ENCODE results near the gene OR6A2. TPM values are rescaled to one million over a fixed set of nuclear protein-coding genes. Genes with fewer than 3 reads are reported as not detected.

OR6A2 gene
- total RNA-seq = 2.2 TPM

DNA sequence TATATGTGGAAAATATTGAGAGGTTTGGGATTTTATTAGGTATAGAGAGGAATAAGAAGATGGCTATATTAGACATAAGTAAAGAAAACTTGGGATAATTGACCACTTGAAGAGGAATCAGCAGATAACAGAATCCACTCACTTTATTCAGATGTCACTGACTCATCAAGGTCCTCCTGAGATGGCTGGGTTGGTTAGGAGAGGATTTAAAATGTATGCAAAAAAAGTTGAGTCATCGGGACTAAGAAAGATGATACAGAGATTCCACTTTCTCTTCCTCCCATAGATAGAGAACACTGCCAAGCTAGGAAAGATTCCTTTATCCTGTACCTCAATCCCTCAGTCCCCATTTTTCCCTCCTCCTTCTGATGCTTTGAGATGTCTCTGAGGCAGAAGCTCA is at the start of gene OR6A2:
TSS of gene OR6A2 (minus strand) at position 288 of the 400 bp plus-strand sequence. CDS start 3,981 bp downstream, outside the sequence.

DNA sequence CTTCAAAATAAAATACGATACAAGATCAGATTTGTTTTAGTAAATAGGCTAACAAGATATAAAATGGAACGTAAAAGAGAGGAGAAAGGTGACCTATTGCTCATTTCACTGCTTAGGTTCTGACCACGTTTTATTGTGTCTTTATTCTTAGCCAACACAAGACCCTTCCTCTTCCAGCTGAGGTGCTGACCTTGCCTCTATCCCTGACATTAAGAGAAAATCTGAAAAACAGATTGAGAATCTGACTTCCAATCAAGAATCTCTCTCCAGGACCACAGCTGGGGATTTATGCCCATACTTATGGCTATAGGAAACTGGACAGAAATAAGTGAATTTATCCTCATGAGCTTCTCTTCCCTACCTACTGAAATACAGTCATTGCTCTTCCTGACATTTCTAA is 45.9 kb upstream of the OR6A2 start, which contains the start of gene OR10A5:
TSS of gene OR10A5 (plus strand) at position 301 of the 400 bp plus-strand sequence. CDS start at position 301, 0 bp downstream.

DNA sequence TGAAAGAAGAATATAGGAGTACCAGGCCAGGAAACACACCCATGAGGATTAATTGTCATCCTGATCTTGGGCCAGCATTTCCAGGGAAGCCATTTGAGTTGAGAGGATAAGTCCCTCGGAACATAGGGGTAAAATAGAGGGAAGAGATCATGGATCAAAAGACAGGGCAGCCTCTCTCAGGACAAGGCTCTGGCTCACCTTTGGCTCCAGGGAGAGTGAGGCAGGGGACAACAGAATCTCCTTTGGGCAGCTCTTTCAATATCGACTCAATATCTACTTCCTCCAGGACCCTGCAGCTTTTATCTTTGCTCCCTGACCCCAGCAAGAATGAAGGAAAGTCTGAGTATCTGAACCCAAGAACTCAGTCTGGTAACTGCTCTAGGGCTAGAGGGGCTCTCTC is 16.8 kb downstream of the OR6A2 start, which contains the start of gene OR2AG1:
TSS of gene OR2AG1 (plus strand) at position 301 of the 400 bp plus-strand sequence. CDS start 2,018 bp downstream, outside the sequence.

DNA sequence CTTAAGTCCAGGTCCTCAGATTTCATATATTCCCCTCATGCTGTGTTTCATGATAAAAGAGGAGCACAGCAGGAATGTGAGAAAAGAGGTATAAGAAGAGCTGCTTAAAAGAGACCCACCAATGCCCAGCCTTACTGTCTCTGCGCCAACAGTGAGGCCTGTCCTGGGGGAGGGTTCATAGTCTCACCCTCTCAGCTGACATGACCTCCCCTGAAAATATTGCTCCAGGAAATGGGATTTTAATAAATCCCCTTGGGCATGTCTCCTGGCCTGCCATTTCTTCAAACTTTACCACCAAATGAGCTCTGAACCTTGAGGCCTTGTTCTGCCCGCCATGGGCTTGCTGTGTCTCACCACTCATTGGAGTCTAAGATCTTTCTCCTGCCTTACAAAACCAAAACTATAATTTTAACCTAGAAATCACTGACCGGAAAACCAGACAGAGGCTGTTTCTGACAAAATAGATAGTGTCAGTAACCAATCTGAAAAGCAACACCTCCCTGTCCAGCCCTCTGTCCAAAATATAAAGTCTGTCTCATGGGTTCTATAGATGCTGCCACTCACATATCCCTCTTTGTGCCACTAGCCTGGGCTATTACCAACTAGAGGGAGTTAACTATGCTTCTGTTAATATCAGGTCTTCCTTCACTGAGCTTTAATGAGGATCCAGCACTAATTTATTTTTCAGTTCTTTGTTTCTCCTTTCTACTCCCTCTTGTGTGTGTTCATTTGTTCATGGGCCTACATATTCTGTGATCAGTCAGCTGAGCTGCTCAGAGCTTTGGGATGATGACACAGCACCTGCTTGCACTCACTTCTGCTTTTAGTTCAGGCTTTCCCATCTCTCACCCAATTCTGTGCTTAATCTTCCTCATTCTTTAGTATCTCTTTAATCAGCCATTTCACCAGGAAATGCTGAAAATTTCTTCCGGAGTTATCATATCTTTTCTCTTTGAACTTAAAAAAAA is 27.3 kb downstream of the OR6A2 start, which contains the start of gene OR2AG2:
TSS of gene OR2AG2 (minus strand) at position 51 of the 968 bp plus-strand sequence. CDS start 3,019 bp downstream, outside the sequence.

Other genes starting within 250 kb of the OR6A2 start
- gene RRP8, start 196.1 kb downstream of the OR6A2 start, total RNA-seq = 25.7 TPM
- gene ILK, start 195.9 kb downstream of the OR6A2 start, total RNA-seq = 53.5 TPM
- gene TAF10, start 187.5 kb downstream of the OR6A2 start, total RNA-seq = 15.7 TPM
- gene TPP1, start 180.3 kb downstream of the OR6A2 start, total RNA-seq = 13.1 TPM
- 99.8 TPM for gene DCHS1, start 143.9 kb downstream of the OR6A2 start, total RNA-seq
- 23.2 TPM for gene MRPL17, start 116.3 kb downstream of the OR6A2 start, total RNA-seq
- 1.6 TPM for gene OR2AG2, start 27.7 kb downstream of the OR6A2 start, total RNA-seq
- not detected for gene OR2AG1, start 16.7 kb downstream of the OR6A2 start, total RNA-seq
- gene OR10A5, start 46.0 kb upstream of the OR6A2 start, total RNA-seq = not detected
- gene OR10A2, start 63.4 kb upstream of the OR6A2 start, total RNA-seq = not detected
- not detected for gene OR10A4, start 76.9 kb upstream of the OR6A2 start, total RNA-seq
- gene OR2D2, start 92.8 kb upstream of the OR6A2 start, total RNA-seq = 2.2 TPM
- gene OR2D3, start 121.3 kb upstream of the OR6A2 start, total RNA-seq = not detected
- 6.3 TPM for gene ZNF215, start 126.7 kb upstream of the OR6A2 start, total RNA-seq
- 17.8 TPM for gene ZNF214, start 220.7 kb upstream of the OR6A2 start, total RNA-seq
- 1.6 TPM for gene NLRP14, start 220.8 kb upstream of the OR6A2 start, total RNA-seq